Measurements from ENCODE around the gene TSPAN1. TPM values are rescaled to one million over a fixed set of nuclear protein-coding genes. Genes with fewer than 3 reads are reported as not detected.

Gene TSPAN1
- total RNA-seq, 1 experiment from 2014 or later, result 41.7 TPM

GRCh38 chr1:46199233-46199749, 24.4 kb downstream of the TSPAN1 start:
- no TSS peak for BruUV-seq (replicated peaks)
- no peak for DNase-seq (ENCODE audit: unreplicated experiment)
- no peaks in the 10 kb centered on the region for H3K9me3 Mint-ChIP-seq (ENCODE audit: unreplicated experiment)
- H3K4me3 Mint-ChIP-seq (ENCODE audit: unreplicated experiment), result peak overlapping the region; percentile 76
- peaks cover 22% of the 10 kb centered on the region for H3K36me3 Mint-ChIP-seq (ENCODE audit: insufficient read depth, unreplicated experiment)
- TF ChIP-seq CTCF (IDR thresholded peaks at IDR 0.05; ENCODE audit: unreplicated experiment), result no peak
- H3K4me1 Mint-ChIP-seq (ENCODE audit: insufficient read depth, unreplicated experiment), result peaks cover 34% of the 10 kb centered on the region
- intact Hi-C loops (cut with micrococcal nuclease), result loop anchor here (2.0 kb wide), 1 partner anchor 24 kb away; no protein-coding TSS in a partner anchor
- H3K27ac Mint-ChIP-seq (ENCODE audit: low read depth, unreplicated experiment), result no peak overlapping the region
- ChIA-PET POLR2A (interaction anchor here (0.6 to 10.5 kb wide), 16 partner anchors 9 to 850 kb away, joined by 3 to 125 read pairs (median 5); partner anchors contain the start of gene PIK3R3), CTCF (interaction anchor here (0.6 to 3.1 kb wide), 10 partner anchors 12 to 296 kb away, joined by 3 to 27 read pairs (median 4); no protein-coding TSS in a partner anchor)
- no peaks in the 10 kb centered on the region for H3K27me3 Mint-ChIP-seq (ENCODE audit: insufficient read depth, unreplicated experiment)

GRCh38 chr1:46203738-46204405, 29.0 kb downstream of the TSPAN1 start:
- intact Hi-C loops (cut with micrococcal nuclease), result no loop called here

GRCh38 chr1:46204406-46204742, 29.5 kb downstream of the TSPAN1 start:
- no TSS peak for BruUV-seq (replicated peaks)
- H3K4me3 Mint-ChIP-seq (ENCODE audit: unreplicated experiment), result peak overlapping the region; percentile 75
- H3K36me3 Mint-ChIP-seq (ENCODE audit: insufficient read depth, unreplicated experiment), result peaks cover 4% of the 10 kb centered on the region
- peaks cover 28% of the 10 kb centered on the region for H3K4me1 Mint-ChIP-seq (ENCODE audit: insufficient read depth, unreplicated experiment)
- no peaks in the 10 kb centered on the region for H3K9me3 Mint-ChIP-seq (ENCODE audit: unreplicated experiment)
- TF ChIP-seq CTCF (IDR thresholded peaks at IDR 0.05; ENCODE audit: unreplicated experiment), result no peak
- peak overlapping the region; percentile 73 for H3K27ac Mint-ChIP-seq (ENCODE audit: low read depth, unreplicated experiment)
- intact Hi-C loops (cut with micrococcal nuclease), result no loop called here
- CTCF ChIA-PET, result interaction anchor here (1.0 to 3.9 kb wide), 3 partner anchors 20 to 166 kb away, joined by 3 to 31 read pairs (median 5); no protein-coding TSS in a partner anchor
- H3K27me3 Mint-ChIP-seq (ENCODE audit: insufficient read depth, unreplicated experiment), result no peaks in the 10 kb centered on the region
- POLR2A ChIA-PET, result interaction anchor here (3.2 to 3.9 kb wide), 2 partner anchors 15 to 22 kb away, joined by 25 to 30 read pairs; no protein-coding TSS in a partner anchor
- peak; percentile 13 for DNase-seq (ENCODE audit: unreplicated experiment)

More at GRCh38 chr1:46203738-46204405, 29.0 kb downstream of the TSPAN1 start:
- no peaks in the 10 kb centered on the region for H3K9me3 Mint-ChIP-seq (ENCODE audit: unreplicated experiment)
- peaks cover 28% of the 10 kb centered on the region for H3K4me1 Mint-ChIP-seq (ENCODE audit: insufficient read depth, unreplicated experiment)
- DNase-seq (ENCODE audit: unreplicated experiment), result peak; percentile 9
- ChIA-PET POLR2A (interaction anchor here (0.7 to 3.9 kb wide), 10 partner anchors 9 to 137 kb away, joined by 3 to 30 read pairs (median 4); partner anchors contain the start of genes NSUN4 and PIK3R3), CTCF (interaction anchor here (0.6 to 3.9 kb wide), 6 partner anchors 12 to 863 kb away, joined by 3 to 31 read pairs (median 4); no protein-coding TSS in a partner anchor)
- no peak for TF ChIP-seq CTCF (IDR thresholded peaks at IDR 0.05; ENCODE audit: unreplicated experiment)
- H3K27me3 Mint-ChIP-seq (ENCODE audit: insufficient read depth, unreplicated experiment), result no peaks in the 10 kb centered on the region
- peak overlapping the region; percentile 75 for H3K4me3 Mint-ChIP-seq (ENCODE audit: unreplicated experiment)
- peaks cover 4% of the 10 kb centered on the region for H3K36me3 Mint-ChIP-seq (ENCODE audit: insufficient read depth, unreplicated experiment)
- H3K27ac Mint-ChIP-seq (ENCODE audit: low read depth, unreplicated experiment), result peak overlapping the region; percentile 73
- TSS peak; percentile 21 for BruUV-seq (replicated peaks)

GRCh38 chr1:46205141-46205540, 30.3 kb downstream of the TSPAN1 start:
- POLR2A ChIA-PET, result interaction anchor here (3.9 kb wide), 1 partner anchor 14 kb away, joined by 25 read pairs; no protein-coding TSS in a partner anchor
- no TSS peak for BruUV-seq (replicated peaks)
- Mint-ChIP-seq H3K27ac (ENCODE audit: low read depth, unreplicated experiment) (no peak overlapping the region), H3K36me3 (ENCODE audit: insufficient read depth, unreplicated experiment) (peaks cover 8% of the 10 kb centered on the region), H3K9me3 (ENCODE audit: unreplicated experiment) (no peaks in the 10 kb centered on the region), H3K4me1 (ENCODE audit: insufficient read depth, unreplicated experiment) (peaks cover 28% of the 10 kb centered on the region), H3K27me3 (ENCODE audit: insufficient read depth, unreplicated experiment) (no peaks in the 10 kb centered on the region), H3K4me3 (ENCODE audit: unreplicated experiment) (no peak overlapping the region)
- DNase-seq (ENCODE audit: unreplicated experiment), result no peak
- TF ChIP-seq CTCF (IDR thresholded peaks at IDR 0.05; ENCODE audit: unreplicated experiment), result no peak
- intact Hi-C loops (cut with micrococcal nuclease), result no loop called here
- CTCF ChIA-PET, result interaction anchor here (0.6 to 3.9 kb wide), 4 partner anchors 19 to 230 kb away, joined by 3 to 31 read pairs (median 4); no protein-coding TSS in a partner anchor
